Tibial nerve (tissue), 3 donors: ENCODE data around the gene EIF1AD.

ENCODE experiments used
- CTCF ChIP-seq, 5 experiments: fragments of 200-600 bp in 3 of 5; fragments of 450-650 bp in 2 of 5; sonication (generic) in 3 of 5; IDR thresholded peaks; one replicate each; pipeline ENCODE4 v1.5.1; 2016 to 2019; ENCODE audit warnings: antibody characterized with exemption in 5 of 5, mild to moderate bottlenecking in 3 of 5, moderate library complexity in 2 of 5
- POLR2A ChIP-seq, 2 donors: fragments of 450-650 bp; IDR thresholded peaks; one replicate each; pipeline ENCODE4 v1.6.1; 2017; ENCODE audit warnings: antibody characterized with exemption in 2 of 2, mild to moderate bottlenecking in 2 of 2, moderate library complexity in 2 of 2

GRCh38 chr11:65947603-65948125 is 54.3 kb downstream of the EIF1AD start:
- TF ChIP-seq CTCF (IDR thresholded peaks at IDR 0.05) (no peak), POLR2A (IDR thresholded peaks at IDR 0.05) (no peak)
